Fibroblast of lung (primary cell): Measurements from ENCODE around the gene KCNQ1OT1. TPM values are rescaled to one million over a fixed set of nuclear protein-coding genes. Genes with fewer than 3 reads are reported as not detected.

Source experiments
- DNase-seq, 2 donors: peaks; one replicate each; pipeline versions ENCODE4 v3.0.0 to v3.0.0-alpha.2; 2010; ENCODE audit warnings: low read depth in 2 of 2
- H2AFZ ChIP-seq: 2 replicates; pipeline ENCODE4 v1.5.1; 2012; ENCODE audit warnings: low read length, control low read depth, inconsistent platforms
- H3K27ac ChIP-seq: 2 replicates; pipeline ENCODE4 v1.5.1; 2011; ENCODE audit warnings: low read length, control low read depth; ENCODE audit not compliant: insufficient read depth
- H3K27me3 ChIP-seq: 2 replicates; pipeline ENCODE4 v1.5.1; 2011; ENCODE audit warnings: mild to moderate bottlenecking, low read length; ENCODE audit not compliant: control insufficient read depth, insufficient read depth
- H3K36me3 ChIP-seq: 2 replicates; pipeline ENCODE4 v1.5.1; 2011; ENCODE audit warnings: low read length; ENCODE audit not compliant: control insufficient read depth, insufficient read depth
- H3K4me1 ChIP-seq: 2 replicates; pipeline ENCODE4 v1.5.1; 2011; ENCODE audit warnings: low read length; ENCODE audit not compliant: control insufficient read depth, insufficient read depth; ENCODE audit errors: extremely low read depth
- H3K4me2 ChIP-seq: 2 replicates; pipeline ENCODE4 v1.5.1; 2011; ENCODE audit warnings: low read length, control low read depth; ENCODE audit not compliant: insufficient read depth; ENCODE audit errors: extremely low read depth
- H3K4me3 ChIP-seq, 4 experiments: fragments of 200-600 bp in 1 of 4; sonication (generic) in 1 of 4; replicated peaks in 1 of 4; 2 replicates each; pipeline ENCODE4 v1.5.1; 2011 to 2016; ENCODE audit warnings: low read length in 4 of 4, low read depth in 3 of 4, mild to moderate bottlenecking in 3 of 4, control low read depth in 2 of 4, inconsistent platforms in 1 of 4, mixed read lengths in 1 of 4; ENCODE audit not compliant: insufficient read depth in 1 of 4; ENCODE audit errors: control extremely low read depth in 1 of 4
- H3K79me2 ChIP-seq: 2 replicates; pipeline ENCODE4 v1.5.1; 2012; ENCODE audit warnings: mild to moderate bottlenecking, low read length, inconsistent platforms; ENCODE audit not compliant: control insufficient read depth, insufficient read depth
- H3K9ac ChIP-seq: 2 replicates; pipeline ENCODE4 v1.5.1; 2011; ENCODE audit warnings: mild to moderate bottlenecking, low read length, control low read depth; ENCODE audit not compliant: insufficient read depth
- H3K9me3 ChIP-seq: 2 replicates; pipeline ENCODE4 v1.5.1; 2012; ENCODE audit warnings: low read depth, low read length; ENCODE audit not compliant: control insufficient read depth, insufficient read depth
- H4K20me1 ChIP-seq: 2 replicates; pipeline ENCODE4 v1.5.1; 2011; ENCODE audit warnings: low read length; ENCODE audit not compliant: control insufficient read depth, insufficient read depth; ENCODE audit errors: extremely low read depth
- EZH2 ChIP-seq: IDR thresholded peaks from 2 replicates; pipeline ENCODE4 v1.5.1; 2012; ENCODE audit warnings: low read length, control low read depth, mild to moderate bottlenecking; ENCODE audit errors: missing control alignments
- polyA plus RNA-seq, 2 donors: library from polyadenylated mRNA; depleted of rRNA in 1 of 2; stranded (reverse) in 1 of 2; unstranded in 1 of 2; fragments of >200 nt; gene quantifications; 2 replicates each; pipeline ENCODE4 v1.2.1, GENCODE V29; 2011 to 2012; ENCODE audit warnings: missing spikeins in 1 of 2
- total RNA-seq: library from RNA; depleted of rRNA; stranded (reverse); fragments of >200 nt; gene quantifications from 2 replicates; pipeline ENCODE4 v1.2.1, GENCODE V29; 2014
- TF ChIP-seq, protein P1 (sequence below), 2 donors: IDR thresholded peaks in 1 of 2; conservative IDR thresholded peaks in 1 of 2; 1 replicate in 1 of 2; 2 replicates in 1 of 2; pipeline ENCODE4 v1.5.1; 2011 to 2012; ENCODE audit warnings: low read length in 2 of 2, control low read depth in 1 of 2, inconsistent platforms in 1 of 2, low read depth in 1 of 2, mild to moderate bottlenecking in 1 of 2

KCNQ1OT1 gene
- total and polyA plus RNA-seq, 2 donors (not counting 1 experiment from before 2014, with no cell fraction given), result 0.11 to 1.8 TPM

DNA sequence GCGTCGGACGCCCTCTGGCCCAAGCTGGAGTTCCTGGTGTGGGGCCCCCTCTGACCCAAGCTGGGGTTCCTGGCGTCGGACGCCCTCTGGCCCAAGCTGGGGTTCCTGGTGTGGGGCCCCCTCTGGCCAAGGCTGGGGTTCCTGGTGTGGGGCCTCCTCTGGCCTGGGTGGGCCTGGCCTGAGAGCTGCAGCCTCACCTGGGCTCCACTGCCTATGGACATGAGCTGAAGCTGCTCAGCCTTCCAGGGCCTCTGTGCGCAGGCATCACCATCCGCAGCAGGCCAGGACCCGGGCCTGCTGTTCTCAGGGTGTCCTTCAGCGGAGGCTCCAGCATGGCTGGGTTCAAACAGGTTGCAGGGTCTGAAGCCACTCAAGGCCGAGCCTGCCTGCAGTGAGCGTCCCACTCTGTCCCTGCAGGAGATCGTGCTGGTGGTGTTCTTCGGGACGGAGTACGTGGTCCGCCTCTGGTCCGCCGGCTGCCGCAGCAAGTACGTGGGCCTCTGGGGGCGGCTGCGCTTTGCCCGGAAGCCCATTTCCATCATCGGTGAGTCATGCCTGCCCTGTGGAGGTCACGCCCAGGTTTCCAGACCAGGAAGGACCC, 129.5 kb downstream of the KCNQ1OT1 start:
- Histone ChIP-seq H3K4me3 (no peak overlapping the region), H3K27ac (no peak overlapping the region), H3K4me1 (no peaks in the 10 kb centered on the region), H4K20me1 (no peaks in the 10 kb centered on the region), H3K79me2 (no peaks in the 10 kb centered on the region), H3K27me3 (no peaks in the 10 kb centered on the region), H3K4me2 (no peak overlapping the region), H3K9me3 (no peaks in the 10 kb centered on the region), H3K9ac (no peak overlapping the region), H2AFZ (no peak overlapping the region), H3K36me3 (no peaks in the 10 kb centered on the region)
- TF ChIP-seq, protein P1, sequence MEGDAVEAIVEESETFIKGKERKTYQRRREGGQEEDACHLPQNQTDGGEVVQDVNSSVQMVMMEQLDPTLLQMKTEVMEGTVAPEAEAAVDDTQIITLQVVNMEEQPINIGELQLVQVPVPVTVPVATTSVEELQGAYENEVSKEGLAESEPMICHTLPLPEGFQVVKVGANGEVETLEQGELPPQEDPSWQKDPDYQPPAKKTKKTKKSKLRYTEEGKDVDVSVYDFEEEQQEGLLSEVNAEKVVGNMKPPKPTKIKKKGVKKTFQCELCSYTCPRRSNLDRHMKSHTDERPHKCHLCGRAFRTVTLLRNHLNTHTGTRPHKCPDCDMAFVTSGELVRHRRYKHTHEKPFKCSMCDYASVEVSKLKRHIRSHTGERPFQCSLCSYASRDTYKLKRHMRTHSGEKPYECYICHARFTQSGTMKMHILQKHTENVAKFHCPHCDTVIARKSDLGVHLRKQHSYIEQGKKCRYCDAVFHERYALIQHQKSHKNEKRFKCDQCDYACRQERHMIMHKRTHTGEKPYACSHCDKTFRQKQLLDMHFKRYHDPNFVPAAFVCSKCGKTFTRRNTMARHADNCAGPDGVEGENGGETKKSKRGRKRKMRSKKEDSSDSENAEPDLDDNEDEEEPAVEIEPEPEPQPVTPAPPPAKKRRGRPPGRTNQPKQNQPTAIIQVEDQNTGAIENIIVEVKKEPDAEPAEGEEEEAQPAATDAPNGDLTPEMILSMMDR (conservative IDR thresholded peaks at IDR 0.05 in 1 of 2, IDR thresholded peaks at IDR 0.05 in 1 of 2; ENCODE audit: low read depth in 1 of 2, low read length in 2 of 2), result no peak
- no peak for TF ChIP-seq EZH2
- no peak for DNase-seq

DNA sequence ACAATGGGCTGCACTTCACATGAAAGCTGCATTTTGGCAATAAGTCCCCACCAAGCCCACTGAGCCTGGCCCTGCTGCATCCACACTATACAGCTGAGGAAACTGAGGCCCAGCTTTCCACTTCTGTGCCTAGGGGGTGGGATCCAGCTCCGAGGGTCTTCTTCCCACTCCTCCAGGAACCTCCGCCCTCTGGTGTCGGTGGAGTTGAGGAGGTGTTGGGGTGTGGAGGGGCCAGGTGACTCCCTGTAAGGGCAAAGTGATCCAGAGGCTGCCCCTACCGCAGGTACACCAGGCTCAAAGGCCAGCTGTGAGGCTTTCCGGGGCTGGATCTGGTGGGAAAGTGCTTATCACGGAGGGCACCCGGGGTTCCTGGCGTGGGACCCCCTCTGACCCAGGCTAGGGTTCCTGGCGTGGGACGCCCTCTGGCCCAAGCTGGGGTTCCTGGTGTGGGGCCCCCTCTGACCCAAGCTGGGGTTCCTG, 130.0 kb downstream of the KCNQ1OT1 start:
- H3K36me3 ChIP-seq, result no peaks in the 10 kb centered on the region
- H3K4me3 ChIP-seq, result no peak overlapping the region
- no peak for TF ChIP-seq EZH2
- TF ChIP-seq, protein P1 (conservative IDR thresholded peaks at IDR 0.05 in 1 of 2, IDR thresholded peaks at IDR 0.05 in 1 of 2; ENCODE audit: low read depth in 1 of 2, low read length in 2 of 2), result no peak

DNA sequence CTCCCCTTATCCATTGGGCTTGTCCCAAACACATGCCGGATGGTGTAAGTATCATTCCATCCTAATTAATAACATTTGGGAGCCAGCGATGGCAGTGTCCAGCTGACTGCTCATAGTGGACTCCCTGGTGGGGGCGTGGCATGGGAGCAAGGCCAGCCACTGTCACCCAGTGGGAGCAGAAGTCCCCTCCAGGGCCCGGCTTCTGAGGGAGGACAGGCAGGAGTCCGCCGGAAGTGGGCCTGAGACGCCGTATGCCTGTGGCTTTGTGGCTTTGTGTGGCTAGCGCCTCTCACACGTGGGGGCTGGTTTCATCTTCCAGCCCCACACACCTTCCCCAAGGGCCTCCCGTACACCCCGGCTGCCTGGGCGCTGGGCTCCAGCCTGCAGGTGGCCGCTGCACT, 130.5 kb downstream of the KCNQ1OT1 start:
- no peak for DNase-seq
- Histone ChIP-seq H3K36me3 (no peaks in the 10 kb centered on the region), H3K27ac (no peak overlapping the region), H3K4me2 (no peak overlapping the region), H3K27me3 (no peaks in the 10 kb centered on the region), H3K9ac (no peak overlapping the region), H4K20me1 (no peaks in the 10 kb centered on the region), H3K79me2 (no peaks in the 10 kb centered on the region), H3K4me1 (no peaks in the 10 kb centered on the region), H3K9me3 (no peaks in the 10 kb centered on the region), H2AFZ (no peak overlapping the region), H3K4me3 (no peak overlapping the region)
- TF ChIP-seq EZH2, result no peak
- TF ChIP-seq, protein P1 (conservative IDR thresholded peaks at IDR 0.05 in 1 of 2, IDR thresholded peaks at IDR 0.05 in 1 of 2; ENCODE audit: low read depth in 1 of 2, low read length in 2 of 2), result no peak

More for the DNA sequence above, 130.0 kb downstream of the KCNQ1OT1 start:
- Histone ChIP-seq H3K9ac (no peak overlapping the region), H2AFZ (no peak overlapping the region), H3K27me3 (no peaks in the 10 kb centered on the region), H4K20me1 (no peaks in the 10 kb centered on the region), H3K4me2 (no peak overlapping the region), H3K79me2 (no peaks in the 10 kb centered on the region), H3K27ac (no peak overlapping the region), H3K4me1 (no peaks in the 10 kb centered on the region), H3K9me3 (no peaks in the 10 kb centered on the region)
- DNase-seq, result no peak
